Tibial artery (tissue), 4 donors: ENCODE results near the gene CTAGE9.
"Not testable (repeated sequence)": the region's sequence is repeated elsewhere in the genome, so short reads cannot be mapped to it uniquely, and the experiment has no call there.

ENCODE experiments used
- DNase-seq, 2 donors: peaks; one replicate each; pipeline ENCODE4 v3.0.0-alpha.2; 2019
- H3K27ac ChIP-seq, 2 donors: fragments of 200-600 bp; sonication (generic) in 1 of 2; 1 replicate in 1 of 2; 2 replicates in 1 of 2; pipeline ENCODE4 v1.5.1; 2018 to 2019; ENCODE audit warnings: mild to moderate bottlenecking in 1 of 2
- H3K27me3 ChIP-seq, 2 donors: fragments of 200-600 bp; sonication (generic) in 1 of 2; one replicate each; pipeline versions ENCODE4 v1.5.1 to v1.6.0; 2016 to 2019
- H3K36me3 ChIP-seq, 3 donors: fragments of 200-600 bp; sonication (generic) in 2 of 3; one replicate each; pipeline ENCODE4 v1.5.1; 2016 to 2019; ENCODE audit warnings: mild to moderate bottlenecking in 2 of 3
- H3K4me1 ChIP-seq, 4 donors: fragments of 200-600 bp; sonication (generic) in 2 of 4; 1 replicate in 3 of 4; 2 replicates in 1 of 4; pipeline ENCODE4 v1.5.1; 2016 to 2019
- H3K4me3 ChIP-seq, 2 donors: fragments of 200-600 bp; sonication (generic) in 1 of 2; 1 replicate in 1 of 2; 2 replicates in 1 of 2; pipeline ENCODE4 v1.5.1; 2018 to 2019; ENCODE audit warnings: mild to moderate bottlenecking in 2 of 2
- H3K9me3 ChIP-seq, 3 donors: fragments of 200-600 bp; sonication (generic) in 1 of 3; one replicate each; pipeline ENCODE4 v1.5.1; 2016 to 2019
- CTCF ChIP-seq, 2 experiments: fragments of 200-600 bp in 1 of 2; fragments of 450-650 bp in 1 of 2; IDR thresholded peaks; one replicate each; pipeline ENCODE4 v1.5.1; 2017 to 2019; ENCODE audit warnings: antibody characterized with exemption in 2 of 2, mild to moderate bottlenecking in 1 of 2, moderate library complexity in 1 of 2
- intact Hi-C: fragments of 100-400 bp; cut with DNase I; formaldehyde crosslinking; loops from one replicate; pipeline ENCODE4 v1.15.0; 2023; ENCODE audit warnings: low total_unique reads

The CTAGE9 gene

GRCh38 chr6:131710917-131711316 is at the start of gene CTAGE9:
Gene CTAGE9 (minus strand): TSS chr6:131711017. CDS start chr6:131711017, 0 bp downstream.
- H3K4me1 ChIP-seq, intact Hi-C loops, DNase-seq, H3K27ac ChIP-seq, H3K27me3 ChIP-seq, H3K4me3 ChIP-seq, H3K9me3 ChIP-seq, H3K36me3 ChIP-seq: not testable (repeated sequence)

GRCh38 chr6:131758920-131759319 is 48.1 kb upstream of the CTAGE9 start:
- Histone ChIP-seq H3K27me3 (no peaks in the 10 kb centered on the region), H3K4me1 (peaks cover 0 to 25% (median 3%) of the 10 kb centered on the region in 4 donors), H3K4me3 (no peak overlapping the region), H3K36me3 (no peaks in the 10 kb centered on the region), H3K9me3 (no peaks in the 10 kb centered on the region), H3K27ac (peak overlapping the region in 1 of 2 donors; percentile 13)
- no peak for TF ChIP-seq CTCF (IDR thresholded peaks at IDR 0.05)
- DNase-seq: no peak
- intact Hi-C loops: no loop called here

GRCh38 chr6:131756039-131756438 is 45.2 kb upstream of the CTAGE9 start:
- intact Hi-C loops: no loop called here

GRCh38 chr6:131755597-131755996 is 44.8 kb upstream of the CTAGE9 start:
- no peaks in the 10 kb centered on the region for H3K9me3 ChIP-seq
- H3K27ac ChIP-seq: no peak overlapping the region
- H3K4me1 ChIP-seq: peaks cover 0 to 20% (median 3%) of the 10 kb centered on the region in 4 donors
- H3K4me3 ChIP-seq: no peak overlapping the region
- intact Hi-C loops: no loop called here
- no peak for DNase-seq
- no peaks in the 10 kb centered on the region for H3K36me3 ChIP-seq
- H3K27me3 ChIP-seq: no peaks in the 10 kb centered on the region
- TF ChIP-seq CTCF (IDR thresholded peaks at IDR 0.05): no peak

More at GRCh38 chr6:131756039-131756438, 45.2 kb upstream of the CTAGE9 start:
- Histone ChIP-seq H3K4me1 (peaks cover 0 to 24% (median 3%) of the 10 kb centered on the region in 4 donors), H3K9me3 (no peaks in the 10 kb centered on the region), H3K27ac (no peak overlapping the region), H3K36me3 (no peaks in the 10 kb centered on the region), H3K27me3 (no peaks in the 10 kb centered on the region), H3K4me3 (no peak overlapping the region)
- TF ChIP-seq CTCF (IDR thresholded peaks at IDR 0.05): no peak
- DNase-seq: no peak

- no peaks in the 10 kb centered on the region for H3K9me3 ChIP-seq
- peaks cover 0 to 13% (median 2%) of the 10 kb centered on the region in 4 donors for H3K4me1 ChIP-seq
- no peak for TF ChIP-seq CTCF (IDR thresholded peaks at IDR 0.05)
- H3K27me3 ChIP-seq: no peaks in the 10 kb centered on the region
- no peak overlapping the region for H3K4me3 ChIP-seq
- intact Hi-C loops: no loop called here
- H3K36me3 ChIP-seq: no peaks in the 10 kb centered on the region
- no peak overlapping the region for H3K27ac ChIP-seq
- no peak for DNase-seq
These were observed 44.1 kb upstream of the CTAGE9 start for GRCh38 chr6:131754715-131755567.

- Histone ChIP-seq H3K27ac (no peak overlapping the region), H3K4me3 (no peak overlapping the region)
- no peak for DNase-seq
These were observed 43.3 kb upstream of the CTAGE9 start for GRCh38 chr6:131754088-131754487.

GRCh38 chr6:131751012-131751715 is 40.3 kb upstream of the CTAGE9 start:
- H3K4me1 ChIP-seq, H3K36me3 ChIP-seq, H3K27ac ChIP-seq, DNase-seq, H3K9me3 ChIP-seq, intact Hi-C loops, H3K4me3 ChIP-seq, H3K27me3 ChIP-seq: not testable (repeated sequence)

More at GRCh38 chr6:131754088-131754487, 43.3 kb upstream of the CTAGE9 start:
- TF ChIP-seq CTCF (IDR thresholded peaks at IDR 0.05): no peak
- H3K4me1 ChIP-seq: peaks cover 0 to 8% (median 1%) of the 10 kb centered on the region in 4 donors
- no peaks in the 10 kb centered on the region for H3K36me3 ChIP-seq
- no peaks in the 10 kb centered on the region for H3K27me3 ChIP-seq
- intact Hi-C loops: no loop called here
- no peaks in the 10 kb centered on the region for H3K9me3 ChIP-seq
